ENCODE results near the gene SENP1.

Gene SENP1

GRCh38 chr12:48110691-48111311, 4.9 kb upstream of the SENP1 start:
- DNase-seq, result no peak

GRCh38 chr12:48109424-48109823, 3.5 kb upstream of the SENP1 start:
- DNase-seq, result no peak

GRCh38 chr12:48106681-48107613, 1.1 kb upstream of the SENP1 start:
- no peak for DNase-seq

GRCh38 chr12:48105321-48105866, 485 bp downstream of the SENP1 start:
- DNase-seq, result no peak

GRCh38 chr12:48104531-48104930, 1.3 kb downstream of the SENP1 start:
- DNase-seq, result no peak

GRCh38 chr12:48092611-48093010, 13.3 kb downstream of the SENP1 start:
- DNase-seq, result no peak

GRCh38 chr12:48086327-48086726, 19.6 kb downstream of the SENP1 start:
- DNase-seq, result no peak

- DNase-seq, result no peak
Observed at GRCh38 chr12:48084841-48085460, 20.9 kb downstream of the SENP1 start.

- DNase-seq, result no peak
Observed at GRCh38 chr12:48084066-48084465, 21.8 kb downstream of the SENP1 start.

- no peak for DNase-seq
Observed at GRCh38 chr12:48080821-48081220, 25.1 kb downstream of the SENP1 start.

- no peak for DNase-seq
Observed at GRCh38 chr12:48080285-48080684, 25.6 kb downstream of the SENP1 start.

- DNase-seq, result no peak
Observed at GRCh38 chr12:48078901-48079300, 27.0 kb downstream of the SENP1 start.

GRCh38 chr12:48077111-48077510, 28.8 kb downstream of the SENP1 start:
- no peak for DNase-seq

- no peak for DNase-seq
Observed at GRCh38 chr12:48075832-48076231, 30.0 kb downstream of the SENP1 start.

- DNase-seq, result no peak
Observed at GRCh38 chr12:48074266-48074665, 31.6 kb downstream of the SENP1 start.

GRCh38 chr12:48072266-48072665, 33.6 kb downstream of the SENP1 start:
- DNase-seq, result no peak

GRCh38 chr12:48071808-48072207, 34.1 kb downstream of the SENP1 start:
- DNase-seq, result no peak

GRCh38 chr12:48070731-48071130, 35.1 kb downstream of the SENP1 start:
- DNase-seq, result no peak

- no peak for DNase-seq
Observed at GRCh38 chr12:48070033-48070432, 35.8 kb downstream of the SENP1 start.

- DNase-seq, result no peak
Observed at GRCh38 chr12:48069241-48069640, 36.6 kb downstream of the SENP1 start.

GRCh38 chr12:48068457-48068856, 37.4 kb downstream of the SENP1 start:
- no peak for DNase-seq

- no peak for DNase-seq
Observed at GRCh38 chr12:48067250-48067938, 38.5 kb downstream of the SENP1 start.

GRCh38 chr12:48065041-48065440, 40.8 kb downstream of the SENP1 start:
- DNase-seq, result no peak
